ENCODE measurements around the gene CLDN7.

- peak; percentile 98 for TF ChIP-seq CTCF (IDR thresholded peaks at IDR 0.05)
- TF ChIP-seq ZFX (IDR thresholded peaks at IDR 0.05; ENCODE audit: borderline replicate concordance), result no peak
Measured at GRCh38 chr17:7296189-7296861, 34.0 kb upstream of the CLDN7 start.

Measured in 22Rv1 (cell line).